ENCODE measurements around the gene IL34.
A peak's percentile ranks its signal among the peaks of the same experiment; 100 is the strongest.

IL34 gene

GRCh38 chr16:70689970-70690891 lies 43.9 kb downstream of the IL34 start:
- DNase-seq: no peak

GRCh38 chr16:70691223-70692129 lies 45.1 kb downstream of the IL34 start:
- DNase-seq: no peak

GRCh38 chr16:70692130-70692872 lies 45.9 kb downstream of the IL34 start:
- DNase-seq: no peak

- DNase-seq: no peak
Measured at GRCh38 chr16:70692873-70693671, 46.7 kb downstream of the IL34 start.

- peak; percentile 99 for DNase-seq
Measured at GRCh38 chr16:70694088-70694867, 47.9 kb downstream of the IL34 start.

- DNase-seq: no peak
Measured at GRCh38 chr16:70694868-70695218, 48.5 kb downstream of the IL34 start.

- no peak for DNase-seq
Measured at GRCh38 chr16:70695331-70696070, 49.1 kb downstream of the IL34 start.

- DNase-seq: no peak
Measured at GRCh38 chr16:70696355-70696754, 50.0 kb downstream of the IL34 start.

GRCh38 chr16:70696952-70697593 lies 50.7 kb downstream of the IL34 start:
- DNase-seq: no peak

GRCh38 chr16:70697594-70698170 lies 51.3 kb downstream of the IL34 start:
- no peak for DNase-seq

- no peak for DNase-seq
Measured at GRCh38 chr16:70698901-70699300, 52.5 kb downstream of the IL34 start.

- DNase-seq: no peak
Measured at GRCh38 chr16:70699696-70700095, 53.3 kb downstream of the IL34 start.

GRCh38 chr16:70700101-70701020 lies 54.0 kb downstream of the IL34 start:
- no peak for DNase-seq

GRCh38 chr16:70701036-70701435 lies 54.7 kb downstream of the IL34 start:
- no peak for DNase-seq

- DNase-seq: no peak
Measured at GRCh38 chr16:70701596-70701995, 55.2 kb downstream of the IL34 start.

- DNase-seq: no peak
Measured at GRCh38 chr16:70701998-70702397, 55.6 kb downstream of the IL34 start.

GRCh38 chr16:70702624-70703023 lies 56.3 kb downstream of the IL34 start:
- DNase-seq: no peak

GRCh38 chr16:70703041-70703834 lies 56.9 kb downstream of the IL34 start:
- no peak for DNase-seq

Data from 8988T (cell line).